HG03457 (cell line): ENCODE results near the gene LRRC4B.

ENCODE experiments used
- ATAC-seq: cut with Tn5 transposase; IDR thresholded peaks from one replicate; pipeline ENCODE4 v1.9.1; 2021; ENCODE audit warnings: moderate number of reproducible peaks; ENCODE audit not compliant: unreplicated experiment

Gene LRRC4B

DNA sequence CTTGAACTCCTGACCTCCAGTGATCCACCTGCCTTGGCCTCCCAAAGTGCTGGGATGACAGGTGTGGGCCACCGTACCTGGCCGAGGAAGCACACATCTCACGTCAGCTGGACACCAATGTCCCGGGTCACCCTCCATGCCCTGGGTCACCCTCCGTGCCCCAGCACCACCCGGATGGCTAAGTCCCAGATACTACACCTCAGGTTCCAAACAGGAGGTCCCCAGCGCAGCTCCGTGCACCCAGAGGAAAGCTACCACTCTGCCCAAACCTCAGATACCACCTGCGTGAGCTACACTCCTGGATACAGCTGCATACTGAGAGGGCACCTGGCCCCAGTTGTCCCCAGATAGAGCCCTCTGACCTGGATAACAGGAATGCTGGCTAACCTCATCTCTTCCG is 14.0 kb downstream of the LRRC4B start:
- no peak for ATAC-seq

DNA sequence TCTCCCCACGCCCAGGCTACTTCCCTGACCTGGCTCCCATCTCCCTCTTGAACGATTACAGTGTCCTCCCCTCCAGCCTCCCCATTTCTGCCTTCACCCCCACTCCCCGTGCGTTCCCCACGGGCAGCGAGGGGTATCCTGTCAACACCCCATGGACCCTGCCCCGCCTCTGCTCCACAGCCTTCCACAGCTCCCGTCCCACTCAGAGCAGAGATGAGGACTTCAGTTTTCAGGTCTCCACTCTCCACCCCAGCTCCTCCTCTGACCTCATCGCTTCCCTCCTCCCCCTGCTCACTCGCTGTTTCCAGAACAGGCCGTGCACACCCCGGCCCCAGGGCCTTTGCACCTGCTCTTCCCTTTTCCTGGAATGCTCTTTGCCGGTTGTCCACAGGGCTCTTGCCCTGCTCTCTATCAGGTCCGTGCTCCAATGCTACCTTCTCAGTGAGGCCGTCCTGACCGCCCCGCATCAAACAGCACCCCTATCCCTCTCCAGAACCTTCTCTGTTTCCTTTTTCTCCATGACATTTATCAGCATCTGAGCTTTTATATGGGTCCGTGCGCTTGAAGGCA is 15.0 kb downstream of the LRRC4B start:
- ATAC-seq, result no peak

DNA sequence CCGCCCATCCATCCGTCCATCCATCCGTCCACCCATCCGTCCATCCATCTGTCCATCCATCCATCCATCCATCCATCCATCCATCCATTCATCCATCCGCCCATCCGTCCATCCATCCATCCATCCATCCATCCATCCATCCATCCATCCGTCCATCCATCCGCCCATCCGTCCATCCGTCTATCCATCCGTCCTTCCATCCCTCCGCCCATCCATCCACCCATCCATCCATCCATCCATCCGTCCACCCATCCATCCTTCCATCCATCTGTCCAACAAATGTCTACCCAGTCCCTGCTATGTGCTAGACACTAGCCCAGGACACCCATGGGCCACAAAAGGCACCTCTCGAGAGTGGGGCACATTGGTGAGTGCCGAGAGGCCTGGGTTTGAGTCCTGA is 15.7 kb downstream of the LRRC4B start:
- no peak for ATAC-seq

DNA sequence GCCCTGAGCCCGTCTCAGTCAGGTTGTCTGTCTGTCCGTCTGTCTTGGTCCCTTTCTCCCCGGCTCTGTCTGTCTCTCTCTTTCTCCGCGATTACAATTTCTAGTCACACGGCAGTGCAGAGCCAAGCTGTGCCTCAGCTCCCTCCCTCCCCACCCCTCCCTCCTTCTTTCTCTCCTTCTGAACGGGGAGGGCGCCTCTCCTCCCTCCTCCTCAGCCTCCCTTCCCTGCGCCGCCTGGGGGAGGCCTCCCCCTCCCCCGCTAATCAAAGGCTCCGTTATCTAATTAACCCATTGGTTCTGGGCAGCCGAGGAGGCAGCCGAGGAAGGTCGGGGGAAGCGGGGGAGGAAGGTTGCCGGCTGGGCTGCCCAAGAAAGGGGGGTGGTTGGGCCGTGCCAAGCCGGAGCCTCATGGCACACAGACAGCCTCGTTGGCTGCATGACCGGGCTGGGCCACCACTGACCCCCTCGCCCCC is 16.5 kb downstream of the LRRC4B start:
- no peak for ATAC-seq

DNA sequence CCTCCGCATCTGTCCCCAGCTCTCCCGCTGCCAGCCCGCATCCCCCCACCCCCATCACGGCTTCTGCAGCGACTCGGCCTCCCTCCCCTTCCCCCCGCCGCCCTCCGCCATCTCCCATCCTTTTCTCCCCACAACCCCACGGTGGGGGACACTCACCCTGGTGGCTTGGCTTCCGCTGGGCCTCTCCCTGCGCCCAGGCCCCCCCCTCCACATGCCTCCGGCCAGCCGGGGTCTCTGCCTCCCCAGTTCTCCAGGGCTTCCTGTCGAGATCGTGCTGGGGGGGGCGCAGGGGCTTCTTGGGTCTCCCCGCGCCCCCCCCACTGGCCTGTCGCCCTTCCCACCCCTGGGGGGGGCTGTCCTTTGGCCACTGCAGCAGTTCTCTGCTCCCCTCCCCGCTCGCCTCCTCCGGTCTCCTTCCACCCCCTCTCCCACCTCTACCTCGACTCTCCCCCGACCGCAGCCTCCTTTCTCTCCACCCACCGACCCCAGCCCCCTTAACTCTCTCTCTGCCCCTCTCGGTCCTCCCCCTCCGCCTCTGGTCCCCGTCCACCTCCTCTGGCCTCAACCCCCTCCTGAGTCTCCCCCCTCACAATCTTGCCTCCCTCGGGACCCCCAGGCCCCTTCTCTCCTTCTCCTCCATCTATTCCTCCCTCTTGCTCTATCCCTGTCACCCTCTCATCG is 17.1 kb downstream of the LRRC4B start:
- ATAC-seq, result no peak

DNA sequence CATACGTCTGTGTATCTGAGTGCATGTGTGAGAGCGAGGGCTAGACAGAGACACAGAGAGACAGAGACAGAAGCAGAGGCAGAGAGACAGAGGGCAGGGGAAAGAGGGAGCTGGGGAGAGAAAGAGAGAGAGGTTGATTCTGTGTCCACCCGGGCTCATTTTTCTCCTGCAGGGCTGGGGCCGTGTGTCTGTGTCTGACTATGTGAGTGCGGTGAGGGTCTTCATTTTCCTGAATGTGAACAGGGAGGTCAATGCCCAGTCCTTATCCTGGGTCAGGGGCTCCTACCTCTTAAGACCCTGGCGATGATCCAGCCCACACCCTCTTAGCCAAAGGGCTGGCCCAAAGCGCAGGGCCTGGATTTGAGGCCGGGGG is 17.7 kb downstream of the LRRC4B start:
- no peak for ATAC-seq

DNA sequence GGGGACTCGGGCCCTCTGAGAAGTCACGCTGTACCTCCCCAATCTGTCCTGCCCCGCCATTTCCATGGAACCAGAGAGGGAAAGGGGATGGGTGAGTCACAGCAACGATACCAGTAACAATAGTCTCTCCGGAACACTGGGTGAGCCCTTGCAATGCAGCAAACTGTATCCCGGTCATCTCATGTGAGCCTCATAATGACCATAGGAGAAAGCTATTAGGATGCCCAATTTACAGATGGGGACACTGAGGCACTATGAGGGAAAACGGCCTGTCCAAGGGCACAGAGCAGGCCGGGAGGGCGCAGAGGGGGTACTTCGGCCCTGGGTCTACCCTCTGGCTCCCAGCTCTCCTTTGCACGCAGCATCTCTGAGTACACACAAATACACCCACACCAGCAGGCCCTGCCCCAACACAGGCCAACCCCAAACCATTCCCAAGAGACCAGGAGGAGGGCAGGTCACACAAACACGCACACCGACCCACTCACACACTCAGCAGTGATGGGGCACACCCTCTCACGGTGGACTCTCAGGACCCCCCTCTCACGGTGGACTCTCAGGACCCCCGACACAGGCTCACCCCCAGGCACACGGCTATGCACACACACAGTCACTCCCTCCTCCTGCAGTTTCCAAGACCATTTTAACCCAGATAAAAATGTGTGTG is 18.2 kb downstream of the LRRC4B start:
- no peak for ATAC-seq

DNA sequence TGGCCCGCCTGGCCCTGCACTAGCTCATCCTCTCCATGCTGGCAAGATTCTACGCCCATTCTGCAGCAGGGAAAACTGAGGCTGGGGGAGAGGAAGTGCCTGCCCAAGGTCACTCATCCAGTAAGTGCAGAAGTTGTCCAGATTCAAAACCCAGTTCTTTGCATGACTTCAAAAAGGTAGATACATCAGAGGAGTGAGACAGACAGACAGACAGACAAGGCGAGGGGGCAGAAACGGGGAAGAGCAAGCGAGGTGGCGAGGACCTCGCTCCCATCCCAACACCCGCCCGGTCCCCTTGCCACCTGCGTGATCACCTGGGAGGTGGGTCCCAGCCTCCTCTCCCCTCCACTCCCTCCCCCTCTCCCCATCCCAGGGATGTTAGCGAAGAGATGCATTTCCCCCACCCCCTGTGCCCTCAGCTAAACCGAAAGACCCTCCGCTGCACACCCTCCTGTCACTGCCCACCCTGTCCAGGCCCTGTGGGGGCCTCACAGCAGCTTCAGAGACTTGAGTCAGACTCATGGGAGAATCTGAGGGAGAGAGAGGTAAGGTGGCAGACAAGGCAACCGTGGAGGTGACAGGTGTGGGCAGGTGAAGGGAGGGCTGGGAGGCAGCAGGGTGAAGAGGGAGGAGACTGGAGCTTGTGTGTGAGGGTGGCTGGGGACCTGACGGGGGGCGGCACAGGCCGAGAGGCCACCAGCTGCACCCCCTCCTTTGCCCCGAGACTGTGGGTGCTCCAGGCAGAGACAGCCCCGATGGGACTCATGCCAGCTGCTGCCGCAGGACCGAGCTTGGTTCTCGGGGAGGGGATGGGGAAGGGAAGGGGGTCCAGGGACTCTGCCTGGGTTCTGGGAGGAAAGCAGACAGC is 18.9 kb downstream of the LRRC4B start:
- no peak for ATAC-seq

DNA sequence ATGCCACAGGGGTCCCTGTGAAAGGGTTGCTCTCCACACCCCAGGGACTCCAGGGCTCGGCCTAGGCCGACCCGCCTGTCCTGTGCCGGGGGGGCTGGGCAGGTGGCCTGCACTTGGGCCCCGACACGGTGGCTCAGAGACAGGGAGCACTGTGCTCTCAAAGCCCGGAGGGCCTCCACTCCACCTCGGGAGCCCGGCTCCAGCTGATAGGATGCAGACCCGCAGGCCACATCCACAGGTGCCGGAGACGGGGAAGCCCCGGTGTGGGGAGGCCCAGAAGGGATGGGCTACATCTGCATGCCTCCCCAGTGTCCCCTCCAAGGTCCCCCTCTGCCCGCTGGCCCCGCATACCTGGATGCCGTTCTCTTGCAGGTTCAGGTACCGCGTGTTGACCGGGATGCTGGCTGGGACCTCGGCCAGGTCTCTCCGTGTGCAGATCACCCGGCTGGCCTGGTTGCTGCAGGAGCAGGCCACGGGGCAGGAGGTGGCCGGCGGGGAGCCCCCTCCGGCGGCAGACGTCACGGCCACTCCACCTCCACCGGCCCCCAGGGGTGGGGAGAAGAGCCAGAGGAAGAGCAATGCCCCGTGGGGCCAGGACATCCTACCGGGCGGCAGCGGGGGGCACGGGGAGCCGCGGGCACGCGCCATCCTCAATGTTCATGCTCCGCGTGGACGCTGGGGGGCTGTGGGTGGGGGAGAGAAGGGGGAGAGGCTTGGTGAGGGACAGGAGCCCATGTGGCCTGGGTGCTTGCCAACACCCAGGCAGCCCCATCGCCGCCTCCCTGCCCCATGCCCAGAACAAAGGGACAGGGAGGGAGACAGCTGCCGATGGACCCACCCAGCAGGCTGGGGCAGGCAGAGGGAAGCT is 19.8 kb downstream of the LRRC4B start:
- ATAC-seq, result no peak

DNA sequence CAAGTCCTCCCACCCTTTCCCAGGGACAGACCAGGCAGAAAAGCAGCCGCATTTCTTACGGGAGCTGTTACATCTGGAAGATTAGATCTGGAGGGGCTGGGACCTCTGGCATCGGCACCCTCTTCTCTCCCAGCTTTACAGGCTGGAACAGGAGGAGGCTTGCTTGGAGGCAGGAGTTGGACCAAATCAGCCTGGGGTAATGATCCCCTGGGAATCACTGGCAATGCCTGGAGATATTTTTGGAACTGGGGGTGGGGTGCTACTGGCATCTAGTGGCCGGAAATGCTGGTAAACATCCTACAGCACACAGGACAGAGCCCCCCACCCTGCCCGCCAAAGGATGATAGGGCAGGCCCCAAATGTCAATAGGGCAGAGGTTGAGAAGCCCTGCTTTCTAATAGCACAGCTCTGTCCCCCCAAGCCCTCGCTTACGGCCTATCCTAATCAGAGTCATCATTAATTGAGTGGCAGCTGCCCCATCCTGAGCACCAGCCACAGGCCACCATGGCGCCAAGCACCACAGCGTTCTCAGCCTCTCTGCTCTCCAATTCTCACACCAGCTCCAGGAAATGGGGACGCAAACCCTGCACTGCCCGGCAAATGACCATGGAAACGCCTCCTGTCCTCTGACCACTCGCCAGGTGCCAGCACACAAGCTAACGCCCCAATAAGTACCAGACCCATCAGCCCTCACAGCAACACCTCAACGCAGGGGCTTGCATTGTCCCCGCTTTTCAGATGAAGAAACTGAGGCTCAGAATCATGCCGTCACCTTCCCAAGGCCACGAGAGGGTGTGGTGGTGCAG is 20.6 kb downstream of the LRRC4B start:
- ATAC-seq, result no peak

DNA sequence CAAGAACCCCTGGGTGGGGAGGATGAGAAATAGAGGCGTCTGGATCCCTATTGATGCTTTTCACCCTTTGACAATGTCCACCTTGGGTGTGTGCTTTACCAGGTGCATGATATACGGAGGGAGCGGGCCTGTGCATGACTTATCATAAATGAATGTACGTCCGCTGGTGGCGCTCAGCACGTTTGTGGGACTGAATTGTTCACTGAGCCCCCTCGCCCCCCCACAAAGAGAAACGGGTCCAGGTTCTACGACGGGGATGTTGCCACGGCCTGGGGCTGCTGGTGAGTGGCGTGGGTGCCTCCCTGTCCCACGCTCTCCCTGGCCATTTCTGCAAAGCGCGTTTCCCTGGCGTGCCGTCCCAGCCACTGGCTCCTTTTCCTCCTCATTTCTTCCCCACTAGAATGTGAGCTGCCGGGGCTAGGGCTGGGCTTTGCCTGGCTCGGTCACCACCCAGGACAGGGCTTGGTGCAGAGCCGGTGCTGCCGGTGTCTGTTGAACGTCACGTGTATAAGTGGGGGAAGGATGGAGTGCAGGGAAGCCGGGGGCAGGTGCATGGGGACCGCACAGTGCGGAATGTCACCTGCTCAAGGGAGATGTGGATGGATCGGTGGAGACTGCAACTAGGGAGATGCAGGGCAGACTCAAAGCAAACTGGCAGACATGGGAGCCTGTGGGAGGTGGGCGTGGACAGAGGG is 21.6 kb downstream of the LRRC4B start:
- no peak for ATAC-seq

DNA sequence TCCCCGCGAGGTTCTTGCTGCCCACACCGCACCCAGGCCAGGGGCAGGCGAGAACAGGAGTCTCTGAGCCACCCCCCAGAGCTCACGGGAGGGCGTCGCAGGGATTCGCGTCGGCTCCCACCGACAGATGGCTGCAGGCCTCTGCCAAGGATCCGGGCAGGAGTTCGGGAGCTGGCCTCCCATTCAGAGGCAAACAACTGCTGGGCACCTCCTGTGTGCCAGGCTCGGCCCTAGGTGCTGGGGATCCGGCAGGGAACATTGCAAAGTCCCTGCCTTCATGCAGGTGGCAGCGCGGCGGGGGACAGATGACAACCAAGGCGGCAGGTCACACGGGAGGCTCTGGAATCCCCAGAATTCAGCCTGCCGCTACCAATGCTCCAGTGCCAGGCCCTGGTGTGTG is 25.3 kb downstream of the LRRC4B start:
- no peak for ATAC-seq

DNA sequence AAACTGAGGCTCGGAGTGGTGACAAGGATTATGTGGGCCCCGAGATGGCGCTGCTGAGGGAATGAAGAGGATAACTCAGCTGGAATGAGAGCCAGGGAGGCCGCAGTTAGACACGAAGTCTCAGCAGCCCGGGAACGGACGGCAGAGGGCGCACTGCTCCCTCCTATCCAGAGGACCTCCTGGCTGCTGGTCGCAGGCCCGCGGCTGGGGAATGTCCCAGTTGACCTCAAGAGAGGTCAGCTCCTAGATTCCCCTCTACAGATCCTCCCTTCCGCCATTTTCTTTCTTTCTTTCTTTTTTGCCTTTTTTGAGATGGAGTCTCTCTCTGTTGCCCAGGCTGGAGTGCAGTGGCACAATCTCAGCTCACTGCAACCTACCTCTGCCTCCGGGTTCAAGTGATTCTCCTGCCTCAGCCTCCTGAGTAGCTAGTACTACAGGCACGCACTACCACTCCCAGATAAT is 30.4 kb downstream of the LRRC4B start:
- ATAC-seq, result no peak

DNA sequence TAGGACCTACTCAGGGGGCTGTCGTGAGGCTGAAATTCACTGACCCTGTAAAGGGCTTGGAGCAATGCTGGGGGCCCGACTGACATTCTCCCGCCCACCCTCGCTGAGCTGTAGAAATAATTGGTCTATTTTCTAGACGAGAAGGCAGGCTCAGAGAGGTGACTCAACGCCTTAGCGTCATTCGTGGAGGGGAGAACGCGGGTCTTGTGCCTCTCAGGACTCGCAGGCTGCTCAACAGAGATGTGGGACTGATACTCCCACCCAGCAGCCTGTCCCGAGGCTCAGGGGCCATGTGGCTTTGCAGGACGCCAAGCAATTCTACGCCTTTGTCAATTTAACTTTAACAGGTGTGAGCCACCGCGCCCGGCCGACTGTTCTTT is 30.9 kb downstream of the LRRC4B start:
- ATAC-seq, result no peak

DNA sequence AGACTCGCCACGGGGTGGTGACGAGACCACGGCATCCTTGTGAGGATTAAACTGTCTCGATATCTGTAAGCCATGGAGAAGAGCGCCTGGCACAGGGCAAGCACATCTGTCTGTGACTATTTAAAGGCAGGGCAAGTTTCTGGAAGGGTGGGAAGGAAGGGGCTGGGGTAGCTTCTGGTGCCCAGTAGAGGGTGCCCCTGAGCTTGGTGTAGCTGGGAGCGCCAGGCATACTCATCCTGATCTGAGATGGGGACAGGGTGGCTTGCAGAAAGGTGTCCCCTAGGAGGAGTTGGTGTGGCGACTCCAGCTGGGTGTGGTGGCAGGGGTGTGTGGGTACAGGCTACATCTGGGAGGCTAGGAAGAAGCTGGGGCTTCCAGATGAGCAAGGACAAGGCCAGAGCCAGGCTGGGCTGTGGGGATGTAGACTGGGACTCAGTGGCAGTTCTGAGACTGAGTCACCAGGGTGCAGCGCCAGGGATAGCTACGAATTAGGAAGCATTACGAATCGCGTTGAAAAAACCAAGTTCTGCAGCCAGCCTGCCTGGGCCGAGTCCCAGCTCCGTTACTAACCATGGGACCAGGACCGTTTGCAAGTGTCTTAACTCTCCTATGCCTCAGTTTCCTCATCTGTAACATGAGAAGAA is 31.5 kb downstream of the LRRC4B start:
- no peak for ATAC-seq

DNA sequence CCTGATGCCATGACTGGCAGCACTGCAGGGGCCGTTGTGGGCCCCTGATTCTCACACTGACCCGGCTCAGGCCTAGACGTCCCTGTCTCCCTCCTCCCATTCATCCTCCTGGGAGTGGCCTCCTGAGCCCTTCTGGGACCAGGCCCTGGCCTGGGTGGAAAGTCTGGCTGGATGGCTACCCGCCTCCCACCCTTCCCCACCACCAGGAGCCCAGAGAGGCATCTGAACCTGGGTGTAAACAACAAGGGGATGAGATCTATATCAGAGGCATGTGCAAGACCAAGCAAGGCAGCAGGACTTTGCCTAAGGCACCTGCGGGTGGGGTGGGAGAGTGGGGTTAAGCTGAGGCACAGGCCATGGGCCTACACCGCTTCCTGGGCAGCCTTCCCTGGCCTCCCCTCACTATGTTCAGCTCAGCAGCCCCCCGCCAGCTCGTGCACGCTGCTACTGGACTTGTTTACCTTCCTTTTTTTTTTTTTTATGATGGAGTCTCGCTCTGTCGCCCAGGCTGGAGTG is 32.5 kb downstream of the LRRC4B start:
- no peak for ATAC-seq

DNA sequence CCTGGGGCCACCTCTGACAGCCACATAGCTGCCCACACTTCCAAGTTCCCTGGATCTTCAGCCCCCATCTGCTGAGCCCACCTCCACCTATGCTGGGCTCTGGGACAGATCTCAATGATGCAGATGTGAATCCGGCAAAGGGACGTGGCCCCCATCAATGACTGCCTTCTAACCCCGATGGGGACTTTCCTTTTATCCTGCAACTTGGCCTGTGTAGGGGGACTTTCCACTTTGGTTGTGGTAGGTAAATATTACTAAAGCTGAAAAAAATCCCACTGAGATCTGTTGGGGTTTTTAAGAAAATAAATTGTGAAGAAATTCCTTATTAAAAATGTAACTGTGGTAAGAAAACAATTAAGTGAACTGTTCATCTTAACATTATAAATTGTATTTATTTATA is 33.8 kb downstream of the LRRC4B start:
- ATAC-seq, result no peak

DNA sequence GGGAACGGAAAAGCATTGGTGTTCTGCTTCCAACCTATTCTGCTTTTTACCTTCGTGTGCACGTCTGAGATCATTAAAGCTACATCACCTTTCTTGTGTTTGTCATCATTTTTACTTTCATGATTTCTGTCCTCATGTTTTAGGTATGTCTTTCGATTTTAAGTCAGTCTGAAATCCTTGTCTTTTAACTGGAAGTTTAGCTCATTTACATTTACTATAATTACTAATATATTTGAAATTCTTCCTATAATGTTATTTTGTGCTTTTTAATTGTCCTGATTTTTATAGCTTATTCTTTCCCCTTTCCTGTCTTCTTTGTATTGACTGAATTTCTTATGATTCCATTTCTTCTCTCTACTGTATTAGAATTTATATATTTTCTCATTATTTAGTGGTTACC is 35.3 kb downstream of the LRRC4B start:
- no peak for ATAC-seq
